T-cell (primary cell): Measurements from ENCODE around the gene C1orf159. TPM values are rescaled to one million over a fixed set of nuclear protein-coding genes. Genes with fewer than 3 reads are reported as not detected.
"Not testable (repeated sequence)": the region's sequence is repeated elsewhere in the genome, so short reads cannot be mapped to it uniquely, and the experiment has no call there.

Source experiments
- ATAC-seq, 4 experiments: fragments of 200-7000 bp in 3 of 4; fragments of 150-1000 bp in 1 of 4; cut with Tn5 transposase; replicated peaks in 1 of 4; 1 replicate in 3 of 4; 2 replicates in 1 of 4; pipeline ENCODE4 v1.10.0; 2021; ENCODE audit warnings: moderate library complexity in 3 of 4, mild to moderate bottlenecking in 2 of 4, moderate number of reproducible peaks in 1 of 4
- CTCF ChIA-PET, 2 donors: fragments of 300-600 bp; sonication (Branson Sonifier 250); formaldehyde crosslinking; loops; one replicate each; lab custom pipeline; 2022; ENCODE audit warnings: antibody characterized with exemption in 2 of 2; lab: Charles Lee
- POLR2A ChIA-PET, 2 donors: fragments of 300-600 bp; sonication (Branson Sonifier 250); formaldehyde crosslinking; loops; one replicate each; lab custom pipeline; 2022; ENCODE audit warnings: antibody characterized with exemption in 2 of 2; lab: Charles Lee
- DNase-seq, 35 experiments: peaks; one replicate each; pipeline versions ENCODE4 v3.0.0 to v3.0.0-alpha.2; 2013 to 2023
- H3K27ac ChIP-seq: one replicate; pipeline ENCODE4 v1.5.1; 2013; ENCODE audit warnings: low read length
- H3K27me3 ChIP-seq, 2 experiments: replicated peaks in 1 of 2; 1 replicate in 1 of 2; 2 replicates in 1 of 2; pipeline versions ENCODE4 v1.6.1 to v1.7.0; 2013; ENCODE audit warnings: low read length in 1 of 2, mixed read lengths in 1 of 2; ENCODE audit not compliant: control insufficient read depth in 2 of 2, insufficient read depth in 2 of 2; ENCODE audit errors: extremely low read depth in 1 of 2
- H3K36me3 ChIP-seq, 2 donors: 1 replicate in 1 of 2; 2 replicates in 1 of 2; pipeline versions ENCODE4 v1.6.1 to v1.7.0; 2013; ENCODE audit warnings: low read length in 1 of 2; ENCODE audit not compliant: control insufficient read depth in 2 of 2, insufficient read depth in 1 of 2; ENCODE audit errors: extremely low read depth in 1 of 2
- H3K4me1 ChIP-seq, 2 experiments: 1 replicate in 1 of 2; 2 replicates in 1 of 2; pipeline versions ENCODE4 v1.6.1 to v1.7.0; 2013; ENCODE audit warnings: low read length in 2 of 2, mixed read lengths in 1 of 2; ENCODE audit not compliant: insufficient read depth in 2 of 2, control insufficient read depth in 1 of 2; ENCODE audit errors: extremely low read depth in 1 of 2
- H3K4me3 ChIP-seq, 2 donors: 1 replicate in 1 of 2; 2 replicates in 1 of 2; pipeline versions ENCODE4 v1.5.1 to v1.7.0; 2013; ENCODE audit warnings: mild to moderate bottlenecking in 2 of 2, low read length in 1 of 2, moderate library complexity in 1 of 2; ENCODE audit not compliant: control insufficient read depth in 1 of 2; ENCODE audit errors: extremely low read depth in 1 of 2
- H3K9me3 ChIP-seq: 2 replicates; pipeline ENCODE4 v1.7.0; 2013
- H3K27ac Mint-ChIP-seq, 2 donors: one replicate each; pipeline ENCODE4 v1.8.0; 2020 to 2021; ENCODE audit warnings: mild to moderate bottlenecking in 2 of 2, mixed read lengths in 2 of 2
- H3K27me3 Mint-ChIP-seq, 2 donors: one replicate each; pipeline ENCODE4 v1.8.0; 2021 to 2022; ENCODE audit warnings: mixed read lengths in 2 of 2
- H3K36me3 Mint-ChIP-seq: one replicate; pipeline ENCODE4 v1.8.0; 2021; ENCODE audit warnings: mixed read lengths
- H3K4me1 Mint-ChIP-seq, 3 donors: one replicate each; pipeline ENCODE4 v1.8.0; 2020 to 2022; ENCODE audit warnings: mixed read lengths in 3 of 3, mild to moderate bottlenecking in 1 of 3
- H3K4me3 Mint-ChIP-seq, 3 donors: one replicate each; pipeline ENCODE4 v1.8.0; 2020 to 2022; ENCODE audit warnings: mild to moderate bottlenecking in 3 of 3, mixed read lengths in 3 of 3, moderate library complexity in 3 of 3
- H3K9me3 Mint-ChIP-seq, 3 donors: one replicate each; pipeline ENCODE4 v1.8.0; 2020 to 2022; ENCODE audit warnings: mixed read lengths in 3 of 3
- WGBS: methylation state at CpG from one replicate; pipeline ENCODE4 v1.1.5; 2013; ENCODE audit warnings: missing lambda C conversion rate; ENCODE audit not compliant: insufficient coverage; 5-methylcytosine and 5-hydroxymethylcytosine counted together
- total RNA-seq, 35 experiments: library from RNA in 6 of 35; stranded (reverse) in 6 of 35; fragments of 120-200 nt in 1 of 35; gene quantifications; one replicate each; pipeline versions ENCODE4 v1.2.1 to v1.2.4 and lab custom pipeline; 2013 to 2026

Gene C1orf159
- total RNA-seq, 5 donors from 2014 or later (not counting 1 experiment from before 2014, with no cell fraction given) = 20.4 to 37.7 (median 22.5) TPM

- Mint-ChIP-seq H3K36me3 (peaks cover 10% of the 10 kb centered on the region), H3K27me3 (no peaks in the 10 kb centered on the region), H3K4me3 (no peak overlapping the region), H3K4me1 (peaks cover 0 to 4% (median 2%) of the 10 kb centered on the region in 3 donors), H3K9me3 (no peaks in the 10 kb centered on the region), H3K27ac (no peak overlapping the region)
- H3K27ac ChIP-seq = no peak overlapping the region
- ATAC-seq (no peak), DNase-seq (no peak)
- peaks cover 0 to 17% of the 10 kb centered on the region in 2 experiments for H3K27me3 ChIP-seq
- ChIA-PET POLR2A (no interaction called here), CTCF (no interaction called here)
- peaks cover 0 to 3% of the 10 kb centered on the region in 2 donors for H3K36me3 ChIP-seq
- peaks cover 2 to 13% of the 10 kb centered on the region in 2 experiments for H3K4me1 ChIP-seq
- H3K4me3 ChIP-seq = no peak overlapping the region
- no peaks in the 10 kb centered on the region for H3K9me3 ChIP-seq
- 89% methylated on average over 26 of the region's 27 CpGs for WGBS
These were observed 33.6 kb downstream of the C1orf159 start for GRCh38 chr1:1082239-1082775.

DNA sequence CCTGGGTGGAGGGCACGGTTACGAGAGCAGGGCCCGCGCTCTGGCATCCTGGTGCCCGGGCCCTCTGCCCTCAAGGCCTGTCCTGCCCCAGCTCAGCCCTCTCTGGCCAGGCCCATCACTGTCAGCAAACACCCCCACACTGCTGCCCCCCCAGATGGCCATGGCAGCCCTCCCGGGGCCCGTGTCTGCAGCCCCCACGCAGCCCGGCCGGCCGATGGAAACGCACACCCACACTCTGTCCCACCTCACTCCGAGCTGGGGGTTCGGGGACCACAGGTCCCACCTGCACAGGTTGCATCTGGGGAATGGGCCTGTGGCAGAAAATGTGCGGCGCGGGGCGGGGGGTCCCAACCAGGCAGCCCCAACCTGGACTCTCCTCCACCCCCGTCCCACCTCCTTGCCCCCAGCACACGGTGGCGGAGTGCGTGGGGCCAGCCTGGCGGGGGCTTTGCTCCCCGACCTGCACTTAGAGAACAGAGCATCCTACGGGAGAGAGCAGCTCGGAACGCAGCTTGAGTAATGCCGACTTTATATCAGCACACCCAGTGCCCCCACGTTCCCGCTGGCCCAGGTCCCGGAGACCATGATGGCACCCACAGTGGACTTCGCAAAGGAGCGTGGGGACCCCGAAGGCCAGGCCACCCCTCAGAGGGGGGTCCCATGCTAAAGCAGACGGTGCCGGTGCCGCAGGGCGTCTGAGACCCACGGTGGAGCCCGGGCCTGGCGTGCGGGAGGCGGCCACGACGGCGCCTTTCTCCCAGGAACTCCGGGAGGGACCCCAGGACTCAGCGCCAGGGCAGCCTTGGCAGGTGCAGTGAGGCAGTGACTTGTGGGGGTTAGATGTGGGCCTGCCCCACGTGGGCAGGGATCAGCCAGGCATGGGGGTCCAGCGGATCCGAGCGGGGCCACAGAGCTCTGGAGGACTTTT lies 34.3 kb downstream of the C1orf159 start:
- DNase-seq (no peak), ATAC-seq (no peak)
- H3K4me1 Mint-ChIP-seq = peaks cover 0 to 4% (median 2%) of the 10 kb centered on the region in 3 donors
- H3K27ac Mint-ChIP-seq = no peak overlapping the region
- Histone ChIP-seq H3K27me3 (peaks cover 0 to 17% of the 10 kb centered on the region in 2 experiments), H3K36me3 (peaks cover 0 to 3% of the 10 kb centered on the region in 2 donors), H3K4me3 (no peak overlapping the region), H3K27ac (no peak overlapping the region), H3K4me1 (peaks cover 2 to 13% of the 10 kb centered on the region in 2 experiments), H3K9me3 (no peaks in the 10 kb centered on the region)
- no peaks in the 10 kb centered on the region for H3K9me3 Mint-ChIP-seq
- ChIA-PET POLR2A (no interaction called here), CTCF (no interaction called here)
- peaks cover 8% of the 10 kb centered on the region for H3K36me3 Mint-ChIP-seq
- WGBS = 90% methylated on average over 23 of the region's 52 CpGs
- no peak overlapping the region for H3K4me3 Mint-ChIP-seq
- H3K27me3 Mint-ChIP-seq = no peaks in the 10 kb centered on the region

DNA sequence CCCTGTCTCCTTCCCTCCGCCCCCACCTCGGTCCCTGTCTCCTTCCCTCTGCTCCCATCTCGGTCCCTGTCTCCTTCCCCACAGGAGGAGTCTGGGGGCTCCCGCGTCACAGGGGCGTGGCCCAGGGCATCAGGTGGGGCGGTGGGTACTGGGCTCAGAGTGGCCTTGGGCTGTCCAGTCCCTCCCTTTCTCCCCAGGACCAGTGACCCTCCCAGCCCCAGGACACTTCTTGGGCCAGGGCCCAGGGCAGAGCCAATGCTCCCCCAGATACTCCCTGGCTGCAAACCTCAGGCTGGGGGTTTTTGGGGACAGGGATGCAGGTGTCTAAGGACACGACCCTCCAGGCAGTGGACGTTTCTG lies 35.0 kb downstream of the C1orf159 start:
- ATAC-seq = no peak

GRCh38 chr1:1080122-1080757 lies 35.6 kb downstream of the C1orf159 start:
- Histone ChIP-seq H3K27ac (no peak overlapping the region), H3K4me3 (no peak overlapping the region), H3K27me3 (peaks cover 0 to 24% of the 10 kb centered on the region in 2 experiments), H3K36me3 (peaks cover 0 to 3% of the 10 kb centered on the region in 2 donors), H3K4me1 (peaks cover 2 to 13% of the 10 kb centered on the region in 2 experiments), H3K9me3 (no peaks in the 10 kb centered on the region)
- ChIA-PET POLR2A (no interaction called here), CTCF (no interaction called here)
- H3K4me3 Mint-ChIP-seq = no peak overlapping the region
- no peaks in the 10 kb centered on the region for H3K27me3 Mint-ChIP-seq
- no peaks in the 10 kb centered on the region for H3K9me3 Mint-ChIP-seq
- peaks cover 0 to 4% (median 2%) of the 10 kb centered on the region in 3 donors for H3K4me1 Mint-ChIP-seq
- ATAC-seq = peak in 3 of 4 experiments; percentile 19 to 31 (median 29)
- peak in 2 of 35 experiments; percentile 10 to 42 for DNase-seq
- H3K27ac Mint-ChIP-seq = no peak overlapping the region
- WGBS = 5% methylated on average over 13 of the region's 23 CpGs
- H3K36me3 Mint-ChIP-seq = peaks cover 6% of the 10 kb centered on the region

More for the DNA sequence above, 35.0 kb downstream of the C1orf159 start:
- Histone ChIP-seq H3K4me3 (no peak overlapping the region), H3K9me3 (no peaks in the 10 kb centered on the region), H3K27me3 (peaks cover 0 to 17% of the 10 kb centered on the region in 2 experiments), H3K4me1 (peaks cover 2 to 13% of the 10 kb centered on the region in 2 experiments), H3K27ac (no peak overlapping the region), H3K36me3 (peaks cover 0 to 3% of the 10 kb centered on the region in 2 donors)
- H3K4me1 Mint-ChIP-seq = peaks cover 0 to 4% (median 2%) of the 10 kb centered on the region in 3 donors
- 53% methylated on average over 2 of the region's 9 CpGs for WGBS
- H3K27ac Mint-ChIP-seq = no peak overlapping the region
- H3K36me3 Mint-ChIP-seq = peaks cover 6% of the 10 kb centered on the region
- POLR2A ChIA-PET = no interaction called here
- no peaks in the 10 kb centered on the region for H3K9me3 Mint-ChIP-seq
- CTCF ChIA-PET = no interaction called here
- peak in 1 of 35 experiments; percentile 2 for DNase-seq
- H3K27me3 Mint-ChIP-seq = no peaks in the 10 kb centered on the region
- H3K4me3 Mint-ChIP-seq = no peak overlapping the region

DNA sequence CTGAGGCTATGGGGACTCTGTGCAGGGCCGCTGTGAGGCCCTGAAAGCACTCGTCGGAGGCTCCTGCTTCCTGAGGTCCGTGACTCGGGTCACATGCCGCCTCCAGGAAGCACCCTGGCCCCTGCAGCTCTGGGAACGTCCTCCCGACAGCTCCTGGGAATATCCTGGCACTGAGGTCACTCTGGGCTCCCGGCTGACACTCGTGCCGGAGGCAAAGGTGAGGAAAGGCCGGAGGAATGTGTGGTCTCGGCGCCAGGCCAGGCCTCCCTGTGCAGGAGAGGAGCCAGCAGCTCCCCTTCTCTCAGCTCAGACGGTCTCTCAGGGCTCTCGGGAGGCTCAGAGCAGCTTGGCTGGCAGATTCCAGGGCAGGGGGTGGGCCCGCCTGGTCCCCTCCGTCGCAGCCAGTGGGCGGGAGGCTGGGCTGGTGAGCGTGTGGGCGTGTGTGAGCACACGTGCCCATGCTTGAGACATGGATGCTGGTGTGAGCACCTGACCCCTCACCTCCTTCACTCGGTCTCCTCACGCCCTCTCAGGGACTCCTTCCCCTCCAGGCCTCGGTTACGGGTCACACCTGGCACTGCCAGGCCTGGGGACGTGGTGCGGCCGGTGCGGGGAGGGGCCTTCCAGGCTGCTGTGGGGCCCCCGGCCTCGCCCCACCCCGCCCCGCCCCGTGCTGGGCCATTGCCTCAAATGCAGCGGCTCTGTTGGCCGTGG lies 36.3 kb downstream of the C1orf159 start:
- H3K27ac ChIP-seq = no peak overlapping the region
- Mint-ChIP-seq H3K27ac (no peak overlapping the region), H3K4me3 (peak overlapping the region; percentile 25 to 63 (median 34)), H3K36me3 (peaks cover 6% of the 10 kb centered on the region), H3K9me3 (no peaks in the 10 kb centered on the region), H3K27me3 (peaks cover 3% of the 10 kb centered on the region in 2 donors), H3K4me1 (peaks cover 0 to 6% (median 2%) of the 10 kb centered on the region in 3 donors)
- no peaks in the 10 kb centered on the region for H3K9me3 ChIP-seq
- DNase-seq = peak in 7 of 35 experiments; percentile 11 to 51 (median 36)
- H3K4me1 ChIP-seq = peaks cover 2 to 13% of the 10 kb centered on the region in 2 experiments
- ATAC-seq = peak; percentile 60 to 81 (median 67)
- ChIA-PET CTCF (no interaction called here), POLR2A (no interaction called here)
- WGBS = 2% methylated on average over 27 of the region's 38 CpGs
- H3K27me3 ChIP-seq = peaks cover 0 to 31% of the 10 kb centered on the region in 2 experiments
- H3K36me3 ChIP-seq = peaks cover 0 to 3% of the 10 kb centered on the region in 2 donors
- peak overlapping the region; percentile 6 to 38 for H3K4me3 ChIP-seq

DNA sequence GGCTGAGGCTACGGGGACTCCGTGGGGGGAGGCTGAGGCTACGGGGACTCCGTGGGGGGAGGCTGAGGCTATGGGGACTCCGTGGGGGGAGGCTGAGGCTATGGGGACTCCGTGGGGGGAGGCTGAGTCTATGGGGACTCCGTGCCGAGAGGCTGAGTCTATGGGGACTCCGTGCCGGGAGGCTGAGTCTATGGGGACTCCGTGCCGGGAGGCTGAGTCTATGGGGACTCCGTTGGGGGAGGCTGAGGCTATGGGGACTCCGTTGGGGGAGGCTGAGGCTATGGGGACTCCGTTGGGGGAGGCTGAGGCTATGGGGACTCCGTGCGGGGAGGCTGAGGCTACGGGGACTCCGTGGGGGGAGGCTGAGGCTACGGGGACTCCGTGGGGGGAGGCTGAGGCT lies 38.5 kb downstream of the C1orf159 start:
- DNase-seq, H3K27ac Mint-ChIP-seq, H3K36me3 Mint-ChIP-seq, H3K4me3 ChIP-seq, H3K27ac ChIP-seq, POLR2A ChIA-PET, H3K36me3 ChIP-seq, H3K27me3 Mint-ChIP-seq, ATAC-seq, CTCF ChIA-PET, H3K4me3 Mint-ChIP-seq, H3K4me1 Mint-ChIP-seq, H3K9me3 Mint-ChIP-seq, H3K9me3 ChIP-seq: not testable (repeated sequence)
- Histone ChIP-seq H3K4me1 (peaks cover 2 to 13% of the 10 kb centered on the region in 2 experiments), H3K27me3 (peaks cover 0 to 52% of the 10 kb centered on the region in 2 experiments)
- whole genome bisulfite sequencing = no CpG with 5 or more reads among the region's 21 CpGs
